NT2/D1 (cell line): ENCODE results near the gene TPI1.

ENCODE experiments used
- YY1 ChIP-seq: IDR thresholded peaks from 2 replicates; pipeline ENCODE4 v1.6.1; 2011; ENCODE audit not compliant: insufficient read length, insufficient read depth
- ZNF274 ChIP-seq: IDR thresholded peaks from 2 replicates; pipeline ENCODE4 v1.6.1; 2011; ENCODE audit warnings: mild to moderate bottlenecking, low read depth, low read length

GRCh38 chr12:6822426-6823135, 44.8 kb upstream of the TPI1 start:
- TF ChIP-seq ZNF274: no peak
- no peak for TF ChIP-seq YY1
